Keratinocyte (primary cell): ENCODE results near the gene S100P.

Experiments
- EZH2 ChIP-seq: IDR thresholded peaks from one replicate; pipeline ENCODE4 v1.6.1; 2012; ENCODE audit warnings: inconsistent platforms, mild to moderate bottlenecking, low read length, moderate library complexity
- TF ChIP-seq, protein P1 (sequence below), 3 experiments: IDR thresholded peaks in 1 of 3; conservative IDR thresholded peaks in 1 of 3; optimal IDR thresholded peaks in 1 of 3; 2 replicates in 2 of 3; 3 replicates in 1 of 3; pipeline versions ENCODE3 to v1.5.1; 2011; ENCODE audit warnings: low read length in 3 of 3, mild to moderate bottlenecking in 3 of 3, moderate library complexity in 2 of 3, control low read depth in 1 of 3, inconsistent platforms in 1 of 3; ENCODE audit not compliant: insufficient read depth in 2 of 3; ENCODE audit errors: extremely low read depth in 1 of 3

DNA sequence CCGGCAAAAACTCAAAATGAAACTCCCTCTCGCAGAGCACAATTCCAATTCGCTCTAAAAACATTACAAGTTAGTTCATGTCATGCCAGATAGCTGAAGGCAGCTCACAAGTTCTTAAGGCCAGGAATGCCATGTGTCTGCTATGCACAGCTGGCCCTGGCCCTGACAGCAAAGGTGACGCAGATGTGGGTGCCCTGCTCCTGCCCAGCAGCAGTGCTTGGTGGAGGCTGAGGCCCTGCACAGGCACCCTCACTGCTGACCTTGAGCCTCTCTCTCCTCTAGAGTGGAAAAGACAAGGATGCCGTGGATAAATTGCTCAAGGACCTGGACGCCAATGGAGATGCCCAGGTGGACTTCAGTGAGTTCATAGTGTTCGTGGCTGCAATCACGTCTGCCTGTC is 2.9 kb downstream of the S100P start:
- TF ChIP-seq, protein P1, sequence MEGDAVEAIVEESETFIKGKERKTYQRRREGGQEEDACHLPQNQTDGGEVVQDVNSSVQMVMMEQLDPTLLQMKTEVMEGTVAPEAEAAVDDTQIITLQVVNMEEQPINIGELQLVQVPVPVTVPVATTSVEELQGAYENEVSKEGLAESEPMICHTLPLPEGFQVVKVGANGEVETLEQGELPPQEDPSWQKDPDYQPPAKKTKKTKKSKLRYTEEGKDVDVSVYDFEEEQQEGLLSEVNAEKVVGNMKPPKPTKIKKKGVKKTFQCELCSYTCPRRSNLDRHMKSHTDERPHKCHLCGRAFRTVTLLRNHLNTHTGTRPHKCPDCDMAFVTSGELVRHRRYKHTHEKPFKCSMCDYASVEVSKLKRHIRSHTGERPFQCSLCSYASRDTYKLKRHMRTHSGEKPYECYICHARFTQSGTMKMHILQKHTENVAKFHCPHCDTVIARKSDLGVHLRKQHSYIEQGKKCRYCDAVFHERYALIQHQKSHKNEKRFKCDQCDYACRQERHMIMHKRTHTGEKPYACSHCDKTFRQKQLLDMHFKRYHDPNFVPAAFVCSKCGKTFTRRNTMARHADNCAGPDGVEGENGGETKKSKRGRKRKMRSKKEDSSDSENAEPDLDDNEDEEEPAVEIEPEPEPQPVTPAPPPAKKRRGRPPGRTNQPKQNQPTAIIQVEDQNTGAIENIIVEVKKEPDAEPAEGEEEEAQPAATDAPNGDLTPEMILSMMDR (optimal IDR thresholded peaks at IDR 0.05 in 1 of 3, IDR thresholded peaks at IDR 0.05 in 1 of 3, conservative IDR thresholded peaks at IDR 0.05 in 1 of 3; ENCODE audit: extremely low read depth in 1 of 3, insufficient read depth in 2 of 3, low read length in 3 of 3), result no peak
- TF ChIP-seq EZH2, result no peak
